Activated CD4-positive, CD25-positive, alpha-beta regulatory T cell treated with anti-CD3 and anti-CD28 coated beads, Interleukin-2, amount 50 U/mL, for 24 hours (primary cell): ENCODE data around the gene SNX18.

Experiments used
- ATAC-seq, 2 donors: fragments of 150-1000 bp; cut with Tn5 transposase; one replicate each; pipeline ENCODE4 v1.10.0; 2021; ENCODE audit warnings: mild to moderate bottlenecking in 1 of 2, moderate library complexity in 1 of 2

Gene SNX18

DNA sequence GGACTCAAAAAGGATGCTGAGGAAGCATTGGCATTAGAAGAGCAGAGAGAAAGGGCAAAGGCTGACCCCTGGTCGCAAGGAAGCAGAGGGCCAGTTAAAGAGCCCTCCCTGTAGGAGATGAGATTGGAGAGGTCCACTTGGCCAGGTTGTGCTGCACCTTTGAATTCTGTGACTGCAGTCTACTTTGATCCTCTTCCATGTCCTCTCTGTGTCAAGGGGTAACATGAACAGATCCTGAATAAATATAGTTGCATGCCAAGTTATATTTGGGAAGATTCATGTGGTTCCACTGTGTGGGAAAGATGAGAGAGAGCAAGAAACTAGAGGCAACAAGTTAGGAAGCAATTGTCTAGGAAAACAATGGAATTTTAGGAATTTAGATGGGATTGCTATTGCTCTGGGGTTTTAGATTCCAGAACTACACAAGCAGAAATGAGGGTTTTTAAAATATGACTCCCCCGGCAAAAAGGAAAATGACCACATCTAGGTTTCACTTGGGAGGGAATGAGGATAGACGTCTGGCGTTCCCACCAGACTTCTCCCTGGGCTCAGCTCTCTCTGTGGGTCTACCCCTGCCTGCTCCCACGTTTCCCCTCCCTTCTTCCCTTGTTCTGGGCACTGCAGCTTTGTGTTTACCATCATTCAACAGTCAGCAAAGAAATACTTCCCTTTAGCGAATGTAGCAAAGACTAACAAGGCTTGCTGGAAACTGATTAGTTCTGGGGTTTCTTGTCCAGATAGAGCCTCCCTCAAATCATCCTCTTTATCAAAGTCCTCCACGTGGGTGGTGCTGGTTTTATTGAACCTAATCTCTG is 63.6 kb downstream of the SNX18 start:
- ATAC-seq = no peak

DNA sequence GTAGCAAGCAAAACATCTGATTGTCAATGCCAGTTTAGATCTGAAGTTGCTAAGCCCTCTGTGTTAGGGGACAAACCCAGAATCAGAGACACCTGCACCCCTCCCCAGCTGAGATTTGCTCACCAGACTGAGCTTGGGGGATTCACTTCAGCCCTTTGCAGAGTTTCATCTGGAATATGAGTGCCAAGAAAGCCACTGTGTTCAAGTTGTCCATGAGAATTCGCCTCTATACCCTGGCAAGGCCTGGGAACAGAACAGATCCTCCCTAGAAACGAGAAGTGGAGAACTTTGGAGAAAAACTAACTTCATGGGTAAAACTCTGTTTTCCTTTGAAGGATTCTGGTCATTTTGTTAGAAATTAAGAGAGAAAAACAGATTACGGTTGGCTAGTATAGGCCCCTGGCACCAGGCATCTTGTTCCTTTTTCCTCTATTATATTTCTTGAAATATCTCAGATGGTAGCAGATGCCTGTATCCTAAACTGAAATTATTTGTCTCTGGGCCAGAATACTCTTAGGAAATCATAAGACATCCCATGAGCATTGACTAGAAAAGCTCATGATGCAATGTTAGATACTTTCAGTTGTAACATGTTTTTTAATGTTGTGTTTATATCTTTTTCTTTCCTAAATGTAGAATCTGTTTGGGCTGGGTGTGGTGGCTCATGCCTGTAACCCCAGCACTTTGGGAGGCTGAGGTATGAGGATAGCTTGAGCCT is 64.4 kb downstream of the SNX18 start:
- no peak for ATAC-seq

DNA sequence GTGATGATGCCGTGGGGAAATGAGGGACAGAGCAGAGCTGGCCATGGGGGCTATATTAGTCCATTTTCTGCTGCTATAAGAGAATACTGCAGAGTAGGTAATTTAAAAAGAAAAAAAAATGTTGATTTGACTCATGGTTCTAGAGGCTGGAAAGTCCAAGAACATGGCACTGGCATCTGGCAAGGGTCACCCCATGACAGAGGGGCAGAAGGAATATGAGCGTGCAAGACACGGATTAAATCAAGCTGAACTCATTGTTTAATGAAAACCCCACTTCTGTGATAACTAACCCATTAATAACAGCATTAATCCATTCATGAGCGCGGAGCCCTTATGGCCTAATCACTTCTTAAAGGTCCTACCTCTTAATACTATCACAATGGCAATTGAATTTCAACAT is 68.8 kb downstream of the SNX18 start:
- no peak for ATAC-seq

DNA sequence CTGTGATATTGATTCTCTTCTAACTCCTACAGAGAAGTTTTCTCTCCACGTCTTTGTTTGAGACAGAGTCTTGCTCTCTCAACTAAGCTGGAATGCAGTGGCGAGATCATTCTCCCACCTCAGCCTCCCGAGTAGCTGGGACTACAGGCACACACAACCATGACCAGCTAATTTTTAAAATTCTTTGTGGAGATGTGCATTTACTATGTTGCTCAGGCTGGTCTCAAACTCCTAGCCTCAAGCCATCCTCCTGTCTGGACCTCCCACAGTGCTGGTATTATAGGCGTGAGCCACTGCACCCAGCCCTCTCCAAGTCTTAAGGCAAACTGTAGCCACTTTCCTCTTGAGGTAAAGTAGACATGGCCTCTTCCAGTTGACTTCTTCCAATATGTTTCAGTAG is 72.2 kb downstream of the SNX18 start:
- no peak for ATAC-seq

DNA sequence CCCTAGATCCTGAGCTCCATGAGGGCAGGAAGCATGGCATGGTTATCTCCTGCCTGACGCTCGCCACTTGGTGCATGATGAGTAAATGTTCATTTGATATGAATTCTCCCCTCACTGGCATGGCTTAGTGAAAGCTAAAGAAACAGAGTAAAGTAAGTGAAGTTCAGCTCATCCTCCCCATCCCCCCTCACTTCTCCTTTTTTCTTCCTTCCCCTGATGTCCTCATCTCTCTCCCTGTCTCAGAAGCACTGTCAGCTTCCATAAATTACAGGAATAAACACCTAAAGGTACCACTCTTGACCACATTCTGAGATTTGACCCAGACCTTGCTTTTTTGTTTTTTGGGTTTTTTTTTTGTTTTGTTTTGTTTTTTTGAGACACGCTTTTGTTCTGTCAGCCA is 73.3 kb downstream of the SNX18 start:
- no peak for ATAC-seq

DNA sequence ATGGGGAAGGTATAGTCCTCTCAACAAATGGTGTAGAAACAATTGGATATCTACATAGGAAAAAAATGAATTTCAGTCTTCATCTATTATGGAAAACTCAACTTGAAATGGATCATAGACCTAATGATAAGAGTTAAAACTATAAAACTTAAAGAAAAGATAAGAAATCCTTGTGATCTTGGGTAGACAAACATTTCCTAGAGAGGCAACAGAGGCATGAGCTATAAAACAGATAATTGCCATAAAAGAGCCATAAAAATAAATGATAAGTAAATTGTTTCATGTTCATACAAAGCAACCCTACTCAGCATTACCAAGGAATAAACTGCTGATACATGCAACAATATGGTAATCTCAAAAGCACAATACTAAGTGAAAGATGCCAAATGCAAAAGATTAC is 76.2 kb downstream of the SNX18 start:
- ATAC-seq = no peak

DNA sequence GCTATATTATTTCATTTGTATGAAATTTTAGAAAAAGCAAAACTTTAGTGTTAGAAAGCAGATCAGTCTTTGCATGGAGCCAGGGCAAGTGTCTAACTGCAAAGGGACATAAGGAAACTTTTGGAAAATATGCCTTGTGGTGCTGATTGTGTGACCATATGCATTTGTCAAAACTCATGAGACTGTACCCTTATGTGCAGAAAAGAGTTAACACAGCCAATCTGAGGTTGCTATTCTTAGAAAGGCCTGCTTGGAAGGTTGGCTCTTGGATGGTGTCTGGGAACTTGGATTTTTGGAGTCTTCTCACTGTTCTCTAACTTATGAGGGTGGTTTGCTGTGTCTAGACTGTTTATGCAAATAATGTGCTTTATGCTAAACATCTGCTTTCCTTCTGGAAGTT is 76.6 kb downstream of the SNX18 start:
- ATAC-seq = no peak

DNA sequence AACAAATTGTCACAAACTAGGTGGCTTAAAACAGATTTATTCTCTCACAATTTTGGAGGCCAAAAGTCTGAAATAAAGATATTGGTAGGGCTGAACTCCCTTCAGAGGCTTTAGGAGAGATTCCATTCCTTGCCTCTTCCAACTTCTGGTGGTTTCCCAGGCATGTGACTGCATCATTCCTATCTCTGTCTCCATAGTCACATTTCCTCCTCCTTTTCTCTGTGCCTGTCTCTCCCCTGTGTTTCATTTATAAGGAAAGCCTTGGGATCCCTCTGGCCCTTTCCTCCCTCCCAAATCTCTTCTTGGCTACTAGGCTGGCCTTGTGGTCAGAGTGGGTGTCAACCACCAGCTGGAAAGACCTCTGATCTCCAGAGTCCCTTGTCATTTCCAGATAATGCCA is 78.2 kb downstream of the SNX18 start:
- no peak for ATAC-seq
